ENCODE results near the gene TBCD. TPM values are rescaled to one million over a fixed set of nuclear protein-coding genes. Genes with fewer than 3 reads are reported as not detected.
"Not testable (repeated sequence)": the region's sequence is repeated elsewhere in the genome, so short reads cannot be mapped to it uniquely, and the experiment has no call there.

TBCD gene
- total RNA-seq, 3 donors from 2014 or later: 63.5 to 76.7 (median 66.1) TPM

DNA sequence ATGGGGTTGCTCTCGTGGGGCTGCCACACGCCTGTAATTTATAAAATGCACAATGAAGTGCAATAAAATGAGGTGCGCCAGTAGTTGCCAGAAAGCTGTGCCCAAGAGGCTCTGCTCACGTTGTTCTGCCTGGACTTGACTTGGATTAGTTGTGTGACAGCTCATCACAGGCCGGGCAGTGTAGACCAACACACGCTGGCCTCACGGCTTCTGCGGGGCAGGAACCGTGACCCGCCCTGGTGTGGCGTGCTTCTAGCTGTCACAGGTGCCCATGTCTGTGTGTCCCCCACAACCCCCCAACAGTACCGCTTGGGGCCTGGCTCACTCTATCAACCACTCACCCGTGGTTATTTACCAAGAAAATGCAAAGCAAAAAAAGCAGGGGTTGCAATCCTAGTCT is 200.2 kb downstream of the TBCD start:
- DNase-seq (no peak), ATAC-seq (no peak)
- H3K4me1 Mint-ChIP-seq (ENCODE audit: low read depth): no peaks in the 10 kb centered on the region
- H3K36me3 Mint-ChIP-seq (ENCODE audit: insufficient read depth): peaks cover 54% of the 10 kb centered on the region
- no peaks in the 10 kb centered on the region for H3K27me3 Mint-ChIP-seq (ENCODE audit: low read depth)
- H3K4me3 Mint-ChIP-seq: no peak overlapping the region
- H3K9me3 Mint-ChIP-seq: peaks cover 29% of the 10 kb centered on the region

DNA sequence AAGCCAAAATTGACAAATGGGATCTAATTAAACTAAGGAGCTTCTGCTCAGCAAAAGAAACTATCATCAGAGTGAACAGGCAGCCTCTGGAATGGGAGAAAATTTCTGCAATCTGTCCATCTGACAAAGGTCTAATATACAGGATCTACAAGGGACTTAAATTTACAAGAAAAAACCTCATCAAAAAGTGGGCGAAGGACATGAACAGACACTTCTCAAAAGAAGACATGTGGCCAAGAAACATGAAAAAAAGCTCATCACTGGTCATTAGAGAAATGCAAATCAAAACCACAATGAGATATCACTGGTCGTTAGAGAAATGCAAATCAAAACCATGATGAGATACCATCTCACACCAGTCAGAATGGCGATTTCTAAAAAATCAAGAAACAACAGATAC is 203.2 kb downstream of the TBCD start:
- not testable (repeated sequence) for H3K4me1 Mint-ChIP-seq (ENCODE audit: low read depth); ATAC-seq; DNase-seq; H3K27me3 Mint-ChIP-seq (ENCODE audit: low read depth); H3K4me3 Mint-ChIP-seq
- Mint-ChIP-seq H3K9me3 (peaks cover 26% of the 10 kb centered on the region), H3K36me3 (ENCODE audit: insufficient read depth) (peaks cover 40% of the 10 kb centered on the region)

DNA sequence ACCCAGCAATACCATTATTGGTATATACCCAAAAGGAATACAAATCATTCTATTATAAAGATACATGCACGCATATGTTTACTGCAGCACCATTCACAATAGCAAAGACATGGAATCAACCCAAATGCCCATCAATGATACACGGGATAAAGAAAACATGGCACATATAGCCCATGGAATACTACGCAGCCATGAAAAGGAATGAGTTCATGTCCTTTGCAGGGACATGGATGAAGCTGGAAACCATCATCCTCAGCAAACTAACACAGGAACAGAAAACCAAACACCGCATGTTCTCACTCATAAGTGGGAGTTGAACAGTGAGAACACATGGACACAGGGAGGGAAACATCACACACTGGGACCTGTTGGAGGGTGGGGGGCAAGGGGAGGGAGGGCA is 203.8 kb downstream of the TBCD start:
- not testable (repeated sequence) for DNase-seq; H3K4me1 Mint-ChIP-seq (ENCODE audit: low read depth); ATAC-seq; H3K4me3 Mint-ChIP-seq; H3K27me3 Mint-ChIP-seq (ENCODE audit: low read depth)
- H3K36me3 Mint-ChIP-seq (ENCODE audit: insufficient read depth): peaks cover 39% of the 10 kb centered on the region
- H3K9me3 Mint-ChIP-seq: peaks cover 26% of the 10 kb centered on the region

DNA sequence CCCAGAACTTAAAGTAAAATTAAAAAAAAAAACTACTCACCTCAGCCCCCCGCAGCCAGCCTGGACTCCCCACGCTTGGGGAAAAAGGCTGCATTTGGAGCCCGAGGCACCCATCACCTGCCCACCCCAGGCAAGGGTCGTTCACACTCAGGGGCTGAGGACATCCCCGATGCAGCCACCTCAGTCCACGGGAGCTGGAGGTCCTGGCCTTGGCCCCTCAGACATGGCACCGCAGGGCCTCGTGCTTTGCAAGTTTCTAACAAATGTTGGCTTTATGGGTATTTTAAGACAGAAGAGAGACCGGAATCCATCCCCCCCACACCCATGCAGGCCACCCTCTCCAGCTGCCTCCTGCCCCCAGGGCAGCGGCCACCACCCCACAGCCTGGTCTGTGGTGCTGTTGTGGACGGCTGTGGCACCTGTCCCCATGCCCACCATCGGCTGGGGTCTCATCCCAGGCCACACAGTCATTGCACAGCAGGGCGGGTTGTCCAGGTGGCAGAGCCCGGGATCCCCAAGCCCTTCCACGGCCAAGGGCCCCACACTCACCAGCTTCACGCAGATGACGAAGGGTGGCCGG is 204.4 kb downstream of the TBCD start:
- H3K4me1 Mint-ChIP-seq (ENCODE audit: low read depth): no peaks in the 10 kb centered on the region
- DNase-seq (no peak), ATAC-seq (no peak)
- H3K27me3 Mint-ChIP-seq (ENCODE audit: low read depth): no peaks in the 10 kb centered on the region
- H3K4me3 Mint-ChIP-seq: no peak overlapping the region
- H3K9me3 Mint-ChIP-seq: peaks cover 26% of the 10 kb centered on the region
- H3K36me3 Mint-ChIP-seq (ENCODE audit: insufficient read depth): peaks cover 39% of the 10 kb centered on the region

DNA sequence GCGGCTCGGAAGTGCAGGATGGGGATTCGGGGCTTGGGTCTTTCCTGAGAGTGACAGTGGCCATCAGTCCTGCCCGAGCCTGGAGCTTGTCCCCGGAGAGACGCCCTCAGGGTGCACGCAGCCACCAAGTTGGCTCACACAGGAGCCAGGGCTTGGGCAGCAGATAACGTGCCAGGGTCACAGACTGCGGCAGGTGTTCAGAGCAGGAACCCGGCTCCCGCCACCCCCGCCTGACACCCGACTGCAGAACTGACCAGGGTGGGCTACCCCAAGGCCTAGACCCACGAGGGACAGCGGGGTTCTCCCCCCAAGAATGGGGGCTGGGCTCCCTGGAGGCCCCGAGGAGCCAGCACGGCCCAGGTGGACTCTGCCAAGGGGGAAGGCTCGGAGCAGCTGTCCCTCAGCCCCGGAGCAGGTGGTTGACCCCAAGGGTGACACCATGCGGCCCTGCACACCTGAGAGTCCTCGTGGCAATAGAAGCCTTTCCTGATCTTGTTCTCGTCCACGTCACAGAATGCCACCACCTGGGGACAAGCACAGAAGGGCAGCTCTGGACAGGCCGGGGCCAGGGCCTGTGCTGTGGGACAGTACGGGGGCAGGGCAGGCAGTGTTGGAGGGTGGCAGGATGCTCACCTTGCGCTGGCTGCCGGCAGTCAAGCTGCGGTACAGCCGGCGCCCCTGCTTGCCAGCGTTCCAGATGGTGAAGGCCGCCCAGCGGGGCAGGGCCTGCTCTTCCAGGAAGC is 205.0 kb downstream of the TBCD start:
- H3K4me1 Mint-ChIP-seq (ENCODE audit: low read depth): no peaks in the 10 kb centered on the region
- no peak for ATAC-seq
- H3K9me3 Mint-ChIP-seq: peaks cover 26% of the 10 kb centered on the region
- H3K27me3 Mint-ChIP-seq (ENCODE audit: low read depth): no peaks in the 10 kb centered on the region
- DNase-seq: no peak
- peaks cover 37% of the 10 kb centered on the region for H3K36me3 Mint-ChIP-seq (ENCODE audit: insufficient read depth)
- no peak overlapping the region for H3K4me3 Mint-ChIP-seq

DNA sequence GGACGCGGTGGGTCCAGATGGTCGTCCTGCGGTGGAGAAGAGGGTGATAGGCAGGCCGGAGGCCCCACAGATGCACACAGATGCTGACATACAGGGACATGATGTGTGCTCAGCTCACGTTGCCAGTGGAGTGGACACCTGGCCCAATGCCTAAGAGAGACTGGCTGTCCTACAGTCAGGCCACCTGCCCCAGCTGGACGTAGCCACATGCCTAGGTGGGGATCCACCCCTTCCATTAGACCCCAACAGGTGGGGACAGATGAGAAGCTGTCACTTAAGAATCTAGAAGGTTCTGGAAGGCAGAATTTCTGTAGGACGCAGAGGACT is 205.6 kb downstream of the TBCD start:
- Mint-ChIP-seq H3K4me1 (ENCODE audit: low read depth) (no peaks in the 10 kb centered on the region), H3K27me3 (ENCODE audit: low read depth) (no peaks in the 10 kb centered on the region), H3K4me3 (no peak overlapping the region), H3K36me3 (ENCODE audit: insufficient read depth) (peaks cover 34% of the 10 kb centered on the region), H3K9me3 (peaks cover 26% of the 10 kb centered on the region)
- ATAC-seq (no peak), DNase-seq (no peak)

DNA sequence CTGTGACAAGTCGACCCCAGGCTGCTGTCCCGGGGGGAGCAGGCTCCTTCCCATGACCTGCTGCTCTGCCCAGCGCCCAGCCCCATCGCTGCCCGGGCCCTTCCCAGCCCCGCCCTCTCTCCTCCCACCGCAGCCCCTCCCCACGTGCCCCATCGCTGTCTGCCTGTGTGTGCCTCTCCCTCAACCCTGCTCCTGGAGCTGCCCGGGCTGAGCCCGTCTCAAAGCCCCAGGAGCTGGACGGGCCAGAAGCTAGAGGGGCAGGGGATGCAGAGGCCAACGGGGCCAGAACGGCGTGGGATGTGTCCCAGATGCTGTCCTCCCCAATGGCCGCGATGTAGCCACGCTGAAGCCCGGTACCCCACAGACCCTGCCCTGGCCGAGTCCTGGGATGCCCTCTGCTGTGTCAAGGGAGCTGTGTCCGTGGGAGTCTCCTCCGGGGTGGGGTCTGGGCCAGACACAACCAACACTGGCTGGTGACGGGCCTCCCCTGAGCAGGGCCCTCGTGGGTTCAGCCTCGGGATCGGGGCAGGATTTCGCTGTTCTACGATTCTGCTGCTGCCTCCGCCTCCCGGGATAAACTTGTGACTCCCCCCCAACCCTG is 206.2 kb downstream of the TBCD start:
- H3K9me3 Mint-ChIP-seq: peaks cover 20% of the 10 kb centered on the region
- DNase-seq (no peak), ATAC-seq (no peak)
- H3K27me3 Mint-ChIP-seq (ENCODE audit: low read depth): no peaks in the 10 kb centered on the region
- no peaks in the 10 kb centered on the region for H3K4me1 Mint-ChIP-seq (ENCODE audit: low read depth)
- H3K4me3 Mint-ChIP-seq: no peak overlapping the region
- H3K36me3 Mint-ChIP-seq (ENCODE audit: insufficient read depth): peaks cover 28% of the 10 kb centered on the region

DNA sequence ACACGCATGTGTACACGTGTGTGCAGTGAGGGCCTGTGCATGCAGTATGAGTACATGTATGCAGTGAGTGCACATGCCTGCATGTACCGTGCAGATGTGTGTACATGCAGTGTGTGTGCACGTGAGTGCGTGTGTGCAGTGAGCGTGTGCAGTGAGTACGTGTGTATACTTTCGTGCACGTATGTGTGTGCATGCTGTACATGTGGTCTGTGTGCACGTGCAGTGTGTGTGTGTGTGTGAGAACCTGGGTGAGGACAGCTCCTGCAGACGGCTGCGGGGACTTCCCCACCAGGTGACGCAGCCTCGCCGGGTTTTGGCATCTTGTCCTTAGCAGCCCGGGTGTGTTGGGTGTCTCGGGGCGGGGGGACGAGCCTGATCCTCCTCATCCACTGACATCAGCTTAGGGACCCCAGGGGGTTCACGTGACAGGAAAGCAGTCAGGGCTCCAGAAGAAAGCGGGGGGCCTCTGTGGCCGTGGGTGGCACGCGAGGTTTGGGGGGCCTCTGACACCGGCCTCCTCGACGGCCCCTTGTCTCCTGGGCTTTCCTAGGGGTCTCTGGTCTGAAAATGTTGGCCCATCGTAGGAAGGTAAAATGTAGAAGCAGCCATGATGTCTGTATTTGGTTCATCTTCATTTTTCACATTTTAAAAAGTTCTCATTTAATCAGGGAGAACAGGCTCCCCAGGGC is 207.5 kb downstream of the TBCD start:
- ATAC-seq: no peak
- DNase-seq: no peak
- Mint-ChIP-seq H3K4me1 (ENCODE audit: low read depth) (peaks cover 4% of the 10 kb centered on the region), H3K36me3 (ENCODE audit: insufficient read depth) (peaks cover 16% of the 10 kb centered on the region), H3K4me3 (no peak overlapping the region), H3K27me3 (ENCODE audit: low read depth) (no peaks in the 10 kb centered on the region), H3K9me3 (peaks cover 9% of the 10 kb centered on the region)

DNA sequence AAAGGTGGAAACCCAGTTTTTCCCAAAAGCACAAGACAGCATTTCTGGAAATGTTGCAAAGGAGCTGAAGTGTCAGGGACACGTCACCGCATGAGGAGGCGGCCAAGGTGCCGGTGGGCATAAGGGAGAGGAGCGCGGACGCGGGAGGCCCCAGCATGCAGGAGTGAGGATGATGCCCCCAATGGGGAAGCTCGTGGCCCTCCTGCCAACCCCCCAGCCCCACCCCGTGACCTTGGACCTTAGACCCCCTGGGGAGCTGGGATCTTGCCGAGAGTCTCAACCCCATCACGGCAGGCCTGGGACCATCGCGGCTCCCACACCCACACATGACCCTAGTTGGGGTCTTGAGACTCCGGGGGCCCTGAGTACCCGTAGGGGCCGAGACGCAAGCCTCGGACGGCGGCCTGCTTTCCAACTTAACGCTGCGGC is 208.1 kb downstream of the TBCD start:
- DNase-seq (no peak), ATAC-seq (no peak)
- Mint-ChIP-seq H3K9me3 (peaks cover 7% of the 10 kb centered on the region), H3K4me3 (no peak overlapping the region), H3K27me3 (ENCODE audit: low read depth) (no peaks in the 10 kb centered on the region), H3K4me1 (ENCODE audit: low read depth) (peaks cover 4% of the 10 kb centered on the region), H3K36me3 (ENCODE audit: insufficient read depth) (peaks cover 11% of the 10 kb centered on the region)

DNA sequence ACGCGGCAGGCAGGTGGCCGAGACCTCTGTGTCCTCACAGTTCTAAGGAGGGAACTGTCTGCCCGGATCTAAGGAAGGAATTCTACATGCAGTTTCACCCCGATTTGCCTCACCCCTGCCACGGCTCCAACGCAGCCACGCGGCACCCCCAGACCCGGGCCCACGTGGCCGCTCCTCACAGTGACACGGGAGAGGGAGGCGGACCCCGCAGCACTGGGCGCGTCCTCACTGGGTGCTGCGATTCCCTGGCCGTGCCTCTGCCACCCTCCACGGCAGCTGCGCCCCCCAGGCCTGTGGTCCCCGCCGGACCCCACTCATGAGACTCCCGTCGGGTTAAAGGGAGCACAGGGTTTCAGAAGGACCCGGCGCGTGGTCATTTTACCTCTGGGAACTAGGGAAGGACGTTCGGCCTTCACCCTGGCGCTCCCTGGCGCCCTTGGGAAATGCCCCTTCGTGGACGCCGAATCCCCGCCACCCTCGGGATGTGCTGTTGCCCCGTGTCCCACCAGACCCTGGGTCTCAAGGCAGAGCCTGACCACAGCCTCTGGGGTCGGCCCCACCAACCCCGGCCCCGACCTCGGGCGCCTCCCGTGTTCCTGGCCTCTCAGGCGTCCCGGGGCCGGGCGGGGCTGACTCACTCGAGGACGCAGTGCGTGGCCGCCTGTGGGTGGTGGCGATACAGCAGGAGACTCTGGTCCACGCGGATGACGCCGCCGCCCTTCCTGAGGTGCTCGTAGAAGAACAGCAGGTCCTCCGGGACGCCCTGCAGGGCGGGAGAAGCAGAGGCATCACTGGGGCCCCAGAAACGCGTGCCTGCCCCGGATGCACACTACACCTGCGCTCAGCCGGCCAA is 208.8 kb downstream of the TBCD start:
- peaks cover 4% of the 10 kb centered on the region for H3K4me1 Mint-ChIP-seq (ENCODE audit: low read depth)
- H3K36me3 Mint-ChIP-seq (ENCODE audit: insufficient read depth): peaks cover 5% of the 10 kb centered on the region
- H3K27me3 Mint-ChIP-seq (ENCODE audit: low read depth): no peaks in the 10 kb centered on the region
- ATAC-seq (no peak), DNase-seq (no peak)
- peaks cover under 1% of the 10 kb centered on the region for H3K9me3 Mint-ChIP-seq
- no peak overlapping the region for H3K4me3 Mint-ChIP-seq

DNA sequence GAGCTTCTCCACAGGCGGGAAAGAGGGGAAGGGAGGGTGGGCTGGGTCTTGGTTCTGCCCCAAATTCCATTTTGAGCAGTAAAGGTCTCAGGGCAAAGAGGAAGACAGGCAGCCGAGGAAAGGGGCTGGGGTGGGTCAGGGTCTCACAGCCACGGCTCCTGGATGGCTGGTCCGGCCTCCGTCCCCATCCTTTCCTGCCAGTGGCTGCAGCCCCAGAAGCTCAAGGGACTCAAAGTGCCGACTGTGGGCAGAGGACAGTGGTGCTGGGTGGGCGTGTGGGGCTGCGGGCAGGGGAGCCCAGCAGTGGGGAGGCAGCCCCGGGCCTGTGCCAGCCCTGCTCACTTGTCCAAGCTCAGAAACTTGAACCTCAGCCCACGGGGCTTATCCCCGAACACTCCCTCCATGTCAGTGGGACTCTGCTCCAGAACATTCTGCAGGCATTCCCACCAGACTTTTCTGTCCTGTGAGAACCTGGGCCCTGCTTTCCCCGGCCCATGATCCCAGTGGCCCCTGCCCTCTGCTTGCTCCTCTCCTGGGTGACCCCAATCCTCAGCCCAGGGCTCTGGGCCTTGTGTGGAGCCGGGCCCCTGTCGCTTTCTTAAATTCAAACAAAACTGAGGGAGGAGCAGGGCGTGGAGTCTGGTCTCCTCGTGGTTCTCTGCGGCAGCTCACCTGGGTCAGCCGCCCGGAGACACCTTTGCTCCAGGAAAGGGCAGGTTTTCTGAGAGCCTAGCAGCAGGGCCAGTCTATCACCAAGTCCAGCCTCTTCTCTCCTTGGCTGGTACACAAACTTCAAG is 209.7 kb downstream of the TBCD start:
- Mint-ChIP-seq H3K9me3 (no peaks in the 10 kb centered on the region), H3K4me3 (no peak overlapping the region), H3K27me3 (ENCODE audit: low read depth) (no peaks in the 10 kb centered on the region), H3K36me3 (ENCODE audit: insufficient read depth) (peaks cover 4% of the 10 kb centered on the region), H3K4me1 (ENCODE audit: low read depth) (peaks cover 4% of the 10 kb centered on the region)
- ATAC-seq (no peak), DNase-seq (no peak)

DNA sequence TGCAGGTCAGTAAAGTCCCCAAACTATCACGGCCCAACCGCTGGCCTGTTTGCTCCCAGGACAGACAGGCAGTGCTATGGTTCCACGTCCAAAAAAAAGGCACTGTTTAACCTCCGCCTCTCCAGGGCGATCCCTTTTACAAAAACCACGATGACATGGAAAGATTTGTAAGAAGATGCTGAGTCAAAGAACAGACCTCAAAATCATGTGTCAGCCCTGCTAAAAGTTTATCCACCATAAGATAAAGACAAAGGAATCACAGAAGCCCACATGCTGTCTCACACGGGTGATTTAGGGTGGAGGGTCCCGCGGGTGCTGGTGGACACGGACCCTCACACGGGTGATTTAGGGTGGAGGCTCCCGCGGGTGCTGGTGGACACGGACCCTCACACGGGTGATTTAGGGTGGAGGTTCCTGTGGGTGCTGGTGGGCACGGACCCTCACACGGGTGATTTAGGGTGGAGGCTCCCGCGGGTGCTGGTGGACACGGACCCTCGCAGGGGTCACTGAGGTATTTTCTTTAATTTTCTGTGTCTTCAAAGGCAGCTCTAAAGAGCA is 210.4 kb downstream of the TBCD start:
- H3K4me1 Mint-ChIP-seq (ENCODE audit: low read depth): peaks cover 4% of the 10 kb centered on the region
- no peaks in the 10 kb centered on the region for H3K27me3 Mint-ChIP-seq (ENCODE audit: low read depth)
- no peak for ATAC-seq
- H3K36me3 Mint-ChIP-seq (ENCODE audit: insufficient read depth): peaks cover 4% of the 10 kb centered on the region
- H3K9me3 Mint-ChIP-seq: no peaks in the 10 kb centered on the region
- no peak for DNase-seq
- no peak overlapping the region for H3K4me3 Mint-ChIP-seq

Data from activated T-cell treated with anti-CD3 and anti-CD28 coated beads, Interleukin-2, amount 50 U/mL, for 4 hours (primary cell).